ENCODE data around the gene SRP9.
"Not testable (repeated sequence)": the region's sequence is repeated elsewhere in the genome, so short reads cannot be mapped to it uniquely, and the experiment has no call there.

The SRP9 gene

DNA sequence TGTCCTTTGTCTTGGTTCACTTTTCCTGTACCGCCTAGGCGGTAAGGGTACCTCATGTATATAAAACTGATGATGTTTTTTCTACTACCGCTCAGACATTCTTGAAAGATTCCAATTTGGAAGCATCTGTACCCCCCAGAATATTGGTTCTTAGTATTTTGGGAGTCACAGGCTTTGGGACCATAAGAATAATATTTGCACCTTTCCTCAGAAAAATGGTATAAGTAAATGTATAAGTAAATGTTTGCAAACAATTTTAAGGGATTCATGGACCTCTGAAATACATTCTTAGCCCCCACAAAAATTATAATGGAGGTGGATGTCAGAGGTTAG lies 677 bp downstream of the SRP9 start:
- no peak for FAIRE-seq

DNA sequence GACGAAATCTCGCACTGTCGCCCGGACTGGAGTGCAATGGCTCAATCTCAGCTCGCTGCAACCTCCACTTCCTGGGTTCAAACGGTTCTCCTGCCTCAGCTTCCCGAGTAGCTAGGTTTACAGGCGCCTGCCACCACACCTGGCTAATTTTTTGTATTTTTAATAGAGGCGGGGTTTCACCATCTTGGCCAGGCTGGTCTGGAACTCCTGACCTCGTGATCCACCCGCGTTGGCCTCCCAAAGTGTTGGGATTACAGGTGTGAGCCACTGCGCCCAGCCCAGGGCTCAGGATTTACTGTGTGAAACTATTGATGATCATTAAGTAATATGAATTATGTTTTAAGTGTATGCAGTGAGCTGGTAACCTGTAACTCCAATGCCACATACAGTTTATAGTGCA lies 1.5 kb downstream of the SRP9 start:
- not testable (repeated sequence) for FAIRE-seq

DNA sequence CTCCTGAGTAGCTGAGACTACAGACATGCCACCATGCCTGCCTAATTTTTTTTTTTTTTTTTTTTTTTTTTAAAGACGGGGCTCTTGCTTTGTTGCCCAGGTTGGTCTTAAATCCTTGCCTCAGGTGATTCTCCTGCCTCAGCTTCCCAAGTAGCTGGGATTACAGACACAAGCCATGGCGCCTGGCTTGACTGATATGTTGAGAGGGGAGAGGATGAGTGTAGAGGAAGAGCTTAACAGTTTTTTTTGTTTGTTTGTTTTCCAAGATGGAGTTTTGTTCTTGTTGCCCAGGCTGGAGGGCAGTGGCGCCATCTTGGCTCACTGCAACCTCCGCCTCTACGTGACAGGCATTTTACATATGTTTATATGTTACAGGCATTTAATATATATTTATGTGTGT lies 2.5 kb downstream of the SRP9 start:
- FAIRE-seq, result no peak

DNA sequence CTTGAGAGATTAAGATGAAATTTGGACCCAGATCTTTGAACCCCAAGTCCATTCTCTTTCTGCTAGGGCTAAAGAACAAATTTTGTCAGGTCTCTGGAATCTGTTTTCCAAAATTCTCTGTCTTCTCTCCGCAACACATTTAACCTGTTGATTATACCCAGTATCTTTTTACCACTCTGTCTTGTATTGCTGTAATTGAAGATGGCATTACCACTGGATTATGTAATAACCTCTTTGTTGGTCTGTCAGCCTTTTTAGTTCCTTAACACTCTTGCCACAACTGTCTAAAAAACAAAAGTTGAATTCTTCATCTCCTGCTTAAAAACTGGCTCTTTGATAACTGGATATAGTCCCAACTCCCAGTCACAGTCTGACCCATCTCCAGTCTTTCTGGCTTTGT lies 3.0 kb downstream of the SRP9 start:
- FAIRE-seq, result no peak

DNA sequence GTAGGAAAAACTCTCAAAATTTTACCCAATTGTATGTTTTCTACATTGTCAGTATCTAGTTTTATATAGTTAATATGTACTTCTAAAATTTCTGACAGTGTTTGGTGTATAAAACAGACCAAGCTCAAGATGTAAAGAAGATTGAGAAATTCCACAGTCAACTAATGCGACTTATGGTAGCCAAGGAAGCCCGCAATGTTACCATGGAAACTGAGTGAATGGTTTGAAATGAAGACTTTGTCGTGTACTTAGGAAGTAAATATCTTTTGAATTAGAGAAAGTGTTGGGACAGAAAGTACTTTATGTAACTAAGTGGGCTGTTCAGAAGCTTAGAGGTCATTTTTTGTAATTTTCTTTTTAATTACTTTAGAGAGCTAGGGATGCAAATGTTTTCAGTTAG lies 11.5 kb downstream of the SRP9 start:
- not testable (repeated sequence) for FAIRE-seq

DNA sequence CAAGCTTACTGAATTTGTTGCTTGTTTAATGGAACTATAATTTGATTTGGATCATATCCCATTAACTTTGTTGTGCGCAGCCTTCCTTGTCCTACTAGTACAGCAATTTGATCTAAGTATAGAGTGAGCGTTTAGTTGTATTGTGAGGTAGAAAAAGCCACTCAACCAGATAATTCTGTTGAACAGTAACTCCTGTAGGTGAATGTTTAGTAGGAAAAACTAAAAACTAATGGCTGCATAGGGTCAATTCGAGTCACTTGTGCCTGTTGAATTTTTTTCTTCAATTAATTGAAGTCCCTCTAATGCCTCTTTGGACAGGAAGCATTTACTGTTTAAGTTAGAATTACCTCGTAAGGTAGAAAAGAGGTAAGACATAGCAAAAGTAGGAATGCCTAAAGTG lies 17.3 kb downstream of the SRP9 start:
- no peak for FAIRE-seq

DNA sequence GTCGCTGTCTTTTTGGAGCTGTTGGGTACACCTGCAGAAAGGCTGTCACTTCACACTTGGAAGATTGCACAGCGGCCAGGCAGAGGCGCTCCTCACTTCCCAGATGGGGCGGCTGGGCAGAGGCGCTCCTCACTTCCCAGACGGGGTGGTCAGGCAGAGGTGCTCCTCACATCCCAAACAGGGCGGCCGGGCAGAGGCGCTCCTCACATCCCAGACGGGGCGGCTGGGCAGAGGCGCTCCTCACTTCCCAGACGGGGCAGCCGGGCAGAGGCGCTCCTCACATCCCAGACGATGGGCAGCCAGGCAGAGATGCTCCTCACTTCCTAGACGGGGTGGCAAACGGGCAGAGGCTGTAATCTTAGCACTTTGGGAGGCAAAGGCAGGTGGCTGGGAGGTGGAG lies 18.5 kb downstream of the SRP9 start:
- FAIRE-seq, result not testable (repeated sequence)

DNA sequence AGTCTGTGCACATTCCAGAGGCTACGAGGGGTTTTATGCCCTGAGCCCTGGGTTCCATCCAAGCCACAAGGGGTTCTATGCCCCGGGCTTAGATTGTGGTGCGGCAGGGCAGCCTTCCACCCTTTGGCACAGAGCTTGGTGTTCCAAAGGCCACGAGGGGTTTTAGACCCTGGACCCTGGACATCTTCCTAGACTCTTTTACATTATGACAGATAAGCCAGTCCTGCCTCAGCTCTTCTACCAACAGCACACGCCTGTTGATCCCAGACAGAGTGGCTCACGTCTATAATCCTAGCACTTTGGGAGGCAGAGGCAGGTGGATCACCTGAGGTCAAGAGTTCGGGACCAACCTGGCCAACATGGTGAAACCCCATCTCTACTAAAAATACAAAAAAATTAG lies 23.5 kb downstream of the SRP9 start:
- FAIRE-seq, result not testable (repeated sequence)

DNA sequence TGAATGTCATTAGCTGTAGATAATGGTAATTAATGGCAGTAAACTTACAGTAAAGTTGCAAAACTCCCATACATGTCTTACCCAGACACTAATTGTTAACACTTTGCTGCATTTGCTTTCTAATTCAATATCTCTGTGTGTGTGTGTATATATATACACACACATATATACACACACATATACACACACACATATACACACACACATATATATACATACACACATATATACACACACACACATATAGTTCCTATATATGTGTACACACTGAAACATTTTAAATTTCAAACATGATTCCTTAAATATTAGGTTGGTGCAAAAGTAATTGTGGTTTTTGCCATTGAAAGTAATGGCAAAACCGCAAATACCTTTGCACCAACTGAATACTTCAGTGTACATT lies 28.6 kb downstream of the SRP9 start:
- FAIRE-seq, result no peak

DNA sequence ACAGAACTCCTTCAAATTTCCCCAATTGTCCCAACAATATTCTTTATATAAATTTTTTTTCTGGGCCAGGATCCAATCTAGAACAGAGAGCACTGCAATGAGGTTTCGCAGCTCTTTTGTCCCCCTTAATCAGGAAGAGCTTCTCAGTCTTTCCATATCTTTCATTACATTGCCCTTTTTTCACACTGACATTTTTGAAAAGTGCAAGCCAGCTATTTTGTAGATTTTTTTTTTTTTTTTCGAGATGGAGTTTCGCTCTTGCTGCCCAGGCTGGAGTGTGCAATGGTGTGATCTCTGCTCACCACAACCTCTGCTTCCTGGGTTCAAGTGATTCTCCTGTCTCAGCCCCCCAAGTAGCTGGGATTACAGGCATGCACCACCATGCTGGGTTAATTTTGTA lies 29.1 kb downstream of the SRP9 start:
- FAIRE-seq, result not testable (repeated sequence)

DNA sequence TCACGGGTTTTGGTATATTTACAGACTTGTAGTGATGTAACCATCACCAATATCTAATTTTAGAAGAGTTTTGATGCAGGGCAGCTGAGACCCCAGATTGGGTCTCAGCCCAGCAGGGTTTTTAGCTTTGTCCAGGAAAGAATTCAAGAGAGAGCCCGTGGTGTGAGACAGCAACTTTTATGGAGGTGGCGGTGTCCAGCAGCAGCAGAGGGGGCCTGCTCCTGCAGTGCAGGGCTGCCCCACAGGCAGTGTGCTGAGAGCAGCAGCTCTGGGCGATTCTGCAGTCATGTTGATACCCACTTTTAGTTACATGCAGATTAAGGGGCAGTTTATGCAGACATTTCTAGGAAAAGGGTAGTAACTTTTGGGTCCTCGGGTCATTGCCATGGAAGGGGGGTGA lies 30.5 kb downstream of the SRP9 start:
- no peak for FAIRE-seq

DNA sequence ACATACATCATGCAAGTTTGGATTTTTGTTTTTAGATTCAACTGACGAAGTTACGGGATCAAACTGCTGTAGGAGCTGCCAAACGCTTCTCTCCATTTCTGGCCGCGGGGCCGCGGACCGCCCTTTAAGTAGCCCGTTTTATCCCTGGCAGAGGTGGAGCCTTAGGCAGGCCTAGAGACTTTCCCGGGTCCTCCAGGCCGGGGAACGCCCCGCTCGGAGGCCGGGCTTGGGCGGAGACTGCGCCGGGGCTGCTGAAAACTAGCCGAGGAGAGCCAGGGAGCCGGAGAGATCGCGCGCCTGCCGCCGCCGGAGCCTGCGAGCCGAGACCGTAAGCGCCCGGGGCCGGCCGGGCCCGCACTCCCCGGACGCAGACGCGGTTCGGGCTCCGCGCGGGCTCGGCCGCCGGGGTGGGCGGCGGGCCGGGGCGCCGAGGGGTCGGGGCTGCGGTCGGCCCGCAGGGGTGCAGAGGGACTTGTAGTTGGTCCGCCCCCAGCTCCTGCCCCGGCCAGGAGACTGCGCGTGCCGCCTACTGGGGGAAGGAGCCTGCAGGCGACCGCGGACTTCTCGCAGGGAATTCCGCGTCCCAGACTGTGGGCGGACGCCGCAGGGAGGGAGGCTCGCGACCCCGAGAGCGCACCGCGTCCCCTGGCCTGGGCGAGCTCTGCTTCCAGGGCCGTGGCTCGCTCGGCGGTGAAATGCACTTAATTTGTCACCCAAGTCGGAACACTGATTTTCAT lies 32.4 kb downstream of the SRP9 start, which contains the start of gene EPHX1:
Gene EPHX1 (plus strand): TSS at position 283 of the 737 bp plus-strand sequence. CDS start 18,606 bp downstream, outside the sequence.
- FAIRE-seq, result no peak

DNA sequence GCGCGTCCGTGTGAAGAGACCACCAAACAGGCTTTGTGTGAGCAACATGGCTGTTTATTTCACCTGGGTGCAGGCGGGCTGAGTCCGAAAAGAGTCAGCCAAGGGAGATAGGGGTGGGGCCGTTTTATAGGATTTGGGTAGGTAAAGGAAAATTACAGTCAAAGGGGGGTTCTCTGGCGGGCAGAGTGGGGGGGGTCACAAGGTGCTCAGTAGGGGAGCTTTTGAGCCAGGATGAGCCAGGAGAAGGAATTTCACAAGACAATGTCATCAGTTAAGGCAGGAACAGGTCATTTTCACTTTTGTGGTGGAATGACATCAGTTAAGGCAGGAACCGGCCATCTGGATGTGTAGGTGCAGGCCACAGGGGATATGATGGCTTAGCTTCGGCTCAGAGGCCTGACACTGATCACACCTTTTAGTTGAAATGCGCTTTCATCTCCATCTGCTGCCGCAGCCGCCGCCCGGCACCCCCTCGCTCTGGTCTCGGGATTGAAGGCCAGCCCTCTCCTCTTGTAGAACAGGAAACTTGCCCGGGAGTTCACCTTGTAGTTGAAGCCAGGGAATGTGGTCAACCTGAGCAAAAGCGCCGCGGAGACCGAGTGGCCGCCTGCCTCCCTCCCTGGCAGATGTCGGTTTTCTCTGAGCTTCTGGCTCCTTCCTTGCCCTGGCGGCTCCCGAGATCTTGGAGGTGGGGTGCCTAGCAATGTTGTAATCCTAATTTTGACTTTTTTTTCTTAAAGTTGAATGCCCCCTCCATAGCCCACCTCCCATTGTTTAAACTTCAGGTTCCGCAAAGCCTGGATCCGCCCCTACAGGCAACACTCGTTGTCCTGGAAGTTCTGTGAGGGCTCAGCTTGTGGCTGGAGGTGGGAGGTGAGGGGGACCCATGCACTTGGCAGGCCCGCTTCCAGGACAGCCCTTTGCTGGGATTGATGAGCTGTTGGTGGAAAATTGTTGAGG lies 33.2 kb downstream of the SRP9 start:
- FAIRE-seq, result not testable (repeated sequence)

DNA sequence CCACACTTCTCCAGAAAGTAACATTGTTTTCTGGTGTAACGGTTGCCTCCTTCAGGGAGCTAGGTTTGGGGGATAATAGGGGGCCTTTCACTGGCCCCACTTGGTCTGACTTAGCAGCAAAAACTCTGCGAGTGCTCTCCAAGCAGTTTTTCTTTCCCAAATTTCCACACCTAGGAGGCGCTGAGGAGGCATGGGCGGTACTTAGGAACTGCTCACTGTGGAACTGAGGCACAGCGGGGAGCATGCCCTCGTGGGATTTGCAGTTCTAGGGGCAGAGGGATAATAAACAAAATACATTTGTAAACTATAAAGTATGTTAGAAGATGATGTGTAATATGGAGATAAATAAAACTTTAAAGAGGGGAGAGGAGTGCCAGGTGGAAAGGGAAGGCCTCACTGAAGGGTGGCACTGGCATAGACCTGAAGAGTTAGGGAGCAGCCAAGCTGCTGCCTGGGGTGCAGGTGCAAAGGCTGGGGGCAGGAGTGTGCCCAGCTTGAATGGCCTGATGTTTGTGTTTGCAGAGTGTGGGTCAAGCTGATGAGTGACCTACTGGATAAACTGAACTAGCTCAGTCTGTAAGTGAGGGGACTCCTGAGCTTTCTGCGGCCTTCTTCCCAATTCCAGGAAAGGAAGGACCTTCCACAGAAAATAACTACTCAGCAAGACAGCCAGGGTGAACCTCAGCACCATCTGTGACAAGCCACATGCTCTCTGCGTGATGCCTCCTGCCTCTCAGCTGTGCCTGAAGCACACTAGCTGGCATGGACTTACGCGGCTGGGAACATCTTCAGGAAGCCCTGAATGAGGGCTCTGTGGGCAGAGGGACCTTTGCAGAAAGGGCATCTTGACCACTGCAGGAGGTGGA lies 34.2 kb downstream of the SRP9 start:
- no peak for FAIRE-seq

DNA sequence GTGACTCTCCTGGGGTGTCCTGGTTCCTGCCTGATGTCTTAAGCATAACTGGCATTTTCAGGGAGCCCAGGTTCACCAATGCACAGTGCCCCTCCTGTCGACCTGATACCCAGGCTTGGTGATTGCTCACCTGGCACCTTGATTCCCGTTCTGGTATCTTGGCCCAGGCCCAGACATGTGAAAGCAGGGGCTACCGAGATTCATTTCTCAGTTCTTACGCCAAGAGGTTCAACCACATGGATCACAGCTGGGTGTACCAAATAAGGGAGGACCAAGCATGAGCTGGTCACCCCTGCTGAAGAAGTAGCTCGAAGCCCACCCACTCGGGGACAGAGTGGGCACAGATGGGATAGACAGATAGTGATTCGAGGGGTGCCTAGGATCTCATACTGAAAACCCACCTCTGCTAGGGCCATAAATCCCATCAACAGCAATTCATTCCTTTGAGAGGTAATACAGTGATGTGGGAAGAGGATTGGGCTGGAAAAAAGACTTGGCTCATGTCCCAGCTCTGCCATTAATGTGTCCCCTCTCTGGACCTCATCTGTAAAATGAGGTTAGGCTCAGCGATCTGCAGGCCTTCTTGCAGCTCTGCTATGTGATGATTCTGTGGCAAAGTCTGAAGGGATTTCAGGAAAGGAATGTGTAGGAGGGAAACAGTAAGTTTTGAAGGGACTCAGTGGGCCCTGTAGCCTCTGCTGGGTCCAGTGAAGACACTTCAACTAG lies 35.0 kb downstream of the SRP9 start:
- no peak for FAIRE-seq

DNA sequence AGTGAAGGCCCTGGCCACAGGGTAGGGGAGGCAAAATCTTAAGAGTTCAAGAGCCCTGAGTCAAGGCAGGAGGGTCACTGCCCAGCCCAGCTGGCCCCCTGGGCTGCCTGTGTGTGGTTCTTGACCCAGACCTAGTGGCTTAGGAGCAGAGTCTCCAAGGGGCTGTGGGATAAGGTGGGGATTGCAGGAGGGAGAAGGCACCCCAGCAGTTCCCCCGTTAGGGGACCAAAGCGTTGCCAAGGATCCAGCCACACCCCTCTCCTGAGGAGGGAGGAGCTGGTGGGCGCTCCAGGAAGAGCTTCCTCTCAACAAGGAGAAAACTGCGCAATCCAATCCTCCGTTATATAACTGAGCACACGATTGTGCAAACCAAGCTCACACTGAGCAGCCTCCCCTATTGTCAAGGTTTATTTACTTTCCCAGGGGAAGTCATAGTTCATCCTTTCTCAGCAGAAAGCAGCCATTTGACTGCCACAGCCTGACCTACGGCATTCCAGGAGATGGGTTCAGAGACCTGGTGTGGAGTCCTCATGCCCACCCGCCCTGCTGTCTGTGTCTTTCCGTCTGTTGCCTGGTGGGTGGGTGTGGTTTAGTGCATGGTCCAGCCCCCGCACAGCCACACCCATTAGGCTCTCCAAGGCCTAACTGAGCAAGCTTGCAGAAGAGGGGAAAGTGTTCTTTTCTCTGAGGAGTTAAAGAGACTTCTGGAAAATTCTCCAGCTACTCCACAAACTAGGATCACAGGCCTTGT lies 35.8 kb downstream of the SRP9 start:
- FAIRE-seq, result no peak

DNA sequence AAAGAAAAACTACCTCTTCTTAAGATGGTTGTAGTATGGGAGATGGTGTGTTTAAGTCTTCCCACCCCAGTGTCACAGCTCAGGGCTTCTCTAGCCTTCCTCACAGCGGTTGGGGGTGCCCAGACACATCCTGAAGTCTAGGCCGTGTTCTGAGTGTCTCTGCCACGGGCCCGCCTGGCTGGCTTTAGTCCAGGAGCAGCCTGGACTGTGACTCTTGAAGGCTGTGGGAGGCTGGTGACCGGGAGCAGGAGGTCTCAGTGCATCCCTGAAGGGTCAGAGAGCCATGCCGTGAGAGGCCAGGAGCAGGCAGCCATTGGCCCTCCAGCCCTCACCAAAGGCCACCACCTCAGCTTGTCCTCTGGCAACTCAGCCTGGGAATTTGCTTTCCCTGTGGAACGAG lies 36.8 kb downstream of the SRP9 start:
- FAIRE-seq, result no peak

DNA sequence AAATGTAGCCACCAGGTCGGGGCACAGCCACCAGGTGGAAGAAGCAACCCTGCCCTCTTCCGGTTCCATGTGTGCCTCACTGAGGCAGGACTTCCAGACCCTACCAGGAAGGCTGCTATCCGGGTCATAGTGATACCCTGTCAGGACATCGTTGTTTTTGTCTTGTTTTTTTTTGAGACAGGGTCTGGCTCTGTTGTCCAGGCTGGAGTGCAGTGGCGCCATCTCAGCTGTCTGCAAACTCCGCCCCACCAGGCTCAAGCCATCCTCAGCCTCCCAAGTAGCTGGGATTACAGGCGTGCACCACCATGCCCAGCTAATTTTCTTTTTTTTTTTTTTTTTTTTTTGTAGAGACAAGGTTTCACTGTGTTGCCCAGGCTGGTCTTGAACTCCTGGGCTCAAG lies 37.5 kb downstream of the SRP9 start:
- FAIRE-seq, result not testable (repeated sequence)

DNA sequence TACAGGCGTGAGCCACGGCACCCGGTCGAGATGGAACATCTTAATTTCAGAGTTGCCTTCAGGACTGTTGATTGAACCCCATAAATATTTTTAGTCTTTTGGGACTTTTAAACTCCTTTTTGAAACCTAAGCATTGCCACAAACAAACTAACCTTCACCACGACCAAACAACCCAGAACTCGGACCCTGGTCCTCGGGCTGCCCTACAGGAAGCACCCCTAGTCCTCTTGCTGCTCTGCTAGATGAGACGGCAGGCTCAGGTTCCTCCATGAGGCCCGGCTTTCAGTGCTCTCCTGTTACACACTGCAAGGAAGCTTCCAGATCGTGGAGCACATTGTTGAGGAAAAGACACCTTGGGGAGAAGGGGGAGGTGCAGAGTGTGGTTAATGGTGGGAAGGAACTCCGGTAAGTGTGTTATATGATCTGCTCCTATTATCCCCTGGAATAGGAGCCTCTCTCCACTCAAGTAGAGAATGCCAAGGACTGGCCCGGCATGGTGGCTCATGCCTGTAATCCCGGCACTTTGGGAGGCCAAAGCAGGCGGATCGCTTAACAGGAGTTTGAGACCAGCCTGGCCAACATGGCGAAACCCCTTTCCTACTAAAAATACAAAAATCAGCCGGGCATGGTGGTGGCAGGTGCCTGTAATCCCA lies 38.0 kb downstream of the SRP9 start:
- no peak for FAIRE-seq

DNA sequence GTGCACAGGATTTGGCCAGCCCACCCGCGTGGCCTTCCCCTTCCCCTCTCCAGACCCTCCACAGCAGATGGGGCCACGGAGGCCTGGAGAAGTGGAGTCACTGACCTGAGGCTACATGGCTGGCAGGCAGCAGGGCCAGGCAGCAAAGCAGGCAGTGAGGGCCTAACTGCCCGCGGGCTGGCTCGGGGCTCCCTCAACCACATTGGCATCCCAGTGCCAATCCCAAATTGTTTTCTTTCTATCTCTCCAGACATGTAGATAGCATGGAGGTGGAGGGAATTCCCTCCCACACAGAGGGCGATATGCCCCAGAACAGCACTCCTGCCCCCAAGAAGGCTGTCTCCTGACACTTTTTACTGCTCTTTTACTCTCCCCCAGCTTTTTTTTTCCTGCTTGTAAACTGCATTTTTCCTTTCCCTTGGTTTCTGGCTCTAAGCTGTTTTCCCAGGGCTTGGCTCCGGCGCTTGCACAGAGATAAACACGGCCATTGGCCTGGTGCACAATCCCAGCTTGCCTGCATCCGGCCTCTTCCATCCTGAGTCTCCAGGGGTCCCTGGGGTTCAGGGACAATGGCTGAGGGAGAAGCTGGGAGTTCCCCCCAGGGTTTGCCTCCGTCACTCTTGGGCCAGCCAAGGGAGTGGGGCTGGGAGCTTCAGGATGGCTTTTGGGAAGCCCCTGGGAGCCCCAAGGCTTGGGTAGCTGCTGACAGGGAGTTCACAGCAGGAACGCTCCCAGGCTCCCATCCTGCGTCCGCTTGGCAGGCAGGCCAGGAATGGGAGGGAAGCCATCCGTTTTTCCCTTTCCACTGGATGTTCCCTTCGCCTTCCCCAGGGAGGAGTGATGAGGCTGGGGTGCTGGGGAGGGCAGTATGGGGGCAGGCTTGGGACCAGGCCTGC lies 39.3 kb downstream of the SRP9 start:
- FAIRE-seq, result no peak

All from endometrium (tissue), 2 donors.